T1000 (cell line): ENCODE data around the gene CNTNAP3.
"Not testable (repeated sequence)": the region's sequence is repeated elsewhere in the genome, so short reads cannot be mapped to it uniquely, and the experiment has no call there.

Source experiments
- DNase-seq: peaks from one replicate; lab custom pipeline; 2025; ENCODE audit warnings: mixed read lengths; lab: John Stamatoyannopoulos, UW

The CNTNAP3 gene

GRCh38 chr9:39067683-39068082 is 220.3 kb downstream of the CNTNAP3 start:
- DNase-seq = not testable (repeated sequence)

- DNase-seq = not testable (repeated sequence)
These were observed 225.0 kb downstream of the CNTNAP3 start for GRCh38 chr9:39062966-39063365.

- DNase-seq = not testable (repeated sequence)
These were observed 233.5 kb downstream of the CNTNAP3 start for GRCh38 chr9:39054453-39054852.

GRCh38 chr9:39046833-39047232 is 241.1 kb downstream of the CNTNAP3 start:
- DNase-seq = not testable (repeated sequence)

- not testable (repeated sequence) for DNase-seq
These were observed 245.6 kb downstream of the CNTNAP3 start for GRCh38 chr9:39042352-39042803.

- DNase-seq = not testable (repeated sequence)
These were observed 246.2 kb downstream of the CNTNAP3 start for GRCh38 chr9:39041774-39042173.

GRCh38 chr9:39039148-39039547 is 248.8 kb downstream of the CNTNAP3 start:
- not testable (repeated sequence) for DNase-seq

- DNase-seq = not testable (repeated sequence)
These were observed 249.7 kb downstream of the CNTNAP3 start for GRCh38 chr9:39038221-39038620.

- DNase-seq = not testable (repeated sequence)
These were observed 254.1 kb downstream of the CNTNAP3 start for GRCh38 chr9:39033849-39034248.

- DNase-seq = not testable (repeated sequence)
These were observed 257.6 kb downstream of the CNTNAP3 start for GRCh38 chr9:39030204-39031019.

GRCh38 chr9:39028855-39029254 is 259.1 kb downstream of the CNTNAP3 start:
- not testable (repeated sequence) for DNase-seq

- not testable (repeated sequence) for DNase-seq
These were observed 259.8 kb downstream of the CNTNAP3 start for GRCh38 chr9:39028168-39028567.

- DNase-seq = not testable (repeated sequence)
These were observed 261.9 kb downstream of the CNTNAP3 start for GRCh38 chr9:39025911-39026588.
